Epithelial cell of proximal tubule (primary cell): ENCODE measurements around the gene MYO1F. TPM values are rescaled to one million over a fixed set of nuclear protein-coding genes. Genes with fewer than 3 reads are reported as not detected.
"Not testable (repeated sequence)": the region's sequence is repeated elsewhere in the genome, so short reads cannot be mapped to it uniquely, and the experiment has no call there.

ENCODE experiments used
- DNase-seq: peaks from one replicate; pipeline ENCODE4 v3.0.0-alpha.2; 2011; ENCODE audit warnings: low read depth
- H3K4me3 ChIP-seq: 2 replicates; pipeline ENCODE4 v1.5.1; 2011; ENCODE audit warnings: low read depth, mild to moderate bottlenecking, low read length
- CTCF ChIP-seq: conservative IDR thresholded peaks from 2 replicates; pipeline ENCODE4 v1.5.1; 2012; ENCODE audit warnings: low read depth, mild to moderate bottlenecking, low read length
- total RNA-seq: library from RNA; depleted of rRNA; stranded (reverse); fragments of >200 nt; gene quantifications from 2 replicates; pipeline ENCODE4 v1.2.3, GENCODE V29; 2015

Gene MYO1F
- total RNA-seq, 1 donor from 2014 or later: 0.06 TPM

GRCh38 chr19:8561075-8561764 is 16.0 kb downstream of the MYO1F start:
- no peak for TF ChIP-seq CTCF
- H3K4me3 ChIP-seq: no peak overlapping the region
- no peak for DNase-seq

DNA sequence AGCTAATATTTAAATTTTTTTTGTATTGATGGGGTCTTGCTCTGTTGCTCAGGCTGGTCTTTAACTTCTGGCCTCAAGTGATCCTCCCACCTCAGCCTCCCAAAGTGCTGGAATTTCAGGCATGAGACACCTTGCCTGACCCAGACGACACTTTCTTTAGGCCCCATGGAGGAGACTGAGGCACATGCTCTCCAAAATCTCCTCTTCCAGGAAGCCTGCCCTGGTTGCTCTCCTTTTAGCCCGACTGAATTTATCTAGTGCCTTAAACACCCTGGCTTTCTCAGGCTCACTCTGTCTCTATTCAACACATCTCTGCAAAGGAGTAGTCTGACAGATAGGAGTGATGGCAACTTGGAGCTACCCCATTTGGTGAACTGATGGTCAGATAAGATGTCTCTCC is 18.9 kb downstream of the MYO1F start:
- no peak overlapping the region for H3K4me3 ChIP-seq
- no peak for DNase-seq
- TF ChIP-seq CTCF: no peak

GRCh38 chr19:8557642-8558238 is 19.5 kb downstream of the MYO1F start:
- TF ChIP-seq CTCF: no peak
- no peak overlapping the region for H3K4me3 ChIP-seq
- DNase-seq: no peak

GRCh38 chr19:8553729-8554128 is 23.5 kb downstream of the MYO1F start:
- H3K4me3 ChIP-seq, DNase-seq: not testable (repeated sequence)

GRCh38 chr19:8552810-8553209 is 24.4 kb downstream of the MYO1F start:
- no peak for TF ChIP-seq CTCF
- no peak overlapping the region for H3K4me3 ChIP-seq

GRCh38 chr19:8550070-8550469 is 27.2 kb downstream of the MYO1F start:
- TF ChIP-seq CTCF: no peak
- no peak overlapping the region for H3K4me3 ChIP-seq
- DNase-seq: no peak

More at GRCh38 chr19:8552810-8553209, 24.4 kb downstream of the MYO1F start:
- DNase-seq: no peak

DNA sequence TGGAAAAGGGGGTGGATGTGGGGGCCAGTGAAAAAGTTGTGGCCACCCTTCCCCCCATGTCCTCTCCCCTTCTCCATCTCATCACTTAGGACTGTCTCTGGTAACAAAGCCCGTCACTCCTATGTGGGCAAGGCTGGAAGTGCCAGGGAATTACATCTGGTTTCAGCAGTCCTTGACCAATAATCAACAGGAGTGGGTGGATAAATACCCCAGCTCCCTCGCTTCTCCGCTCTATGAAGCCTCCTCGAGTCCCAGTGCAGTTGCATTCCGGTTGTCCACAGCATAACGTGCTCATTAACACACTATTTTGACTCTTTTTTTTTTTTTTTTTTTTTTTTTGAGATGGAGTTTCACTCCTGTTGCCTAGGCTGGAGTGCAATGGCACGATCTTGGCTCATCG is 31.5 kb downstream of the MYO1F start:
- H3K4me3 ChIP-seq: no peak overlapping the region
- DNase-seq: no peak
- no peak for TF ChIP-seq CTCF
